GM12878 (cell line): Measurements from ENCODE around the gene UQCC2. TPM values are rescaled to one million over a fixed set of nuclear protein-coding genes. Genes with fewer than 3 reads are reported as not detected.

ENCODE experiments used
- ATAC-seq: fragments of 200-7000 bp; cut with Tn5 transposase; 3 replicates; pipeline ENCODE4 v1.9.1; 2020; ENCODE audit warnings: mild to moderate bottlenecking, moderate library complexity
- BruUV-seq: library from RNA; stranded (reverse); fragments of 400-500 nt; replicated peaks from 2 replicates; lab custom pipeline; 2021; lab: Mats Ljungman, UMichigan
- CTCF ChIA-PET: fragments of 300-600 bp; sonication (Branson Sonifier 250); formaldehyde crosslinking; extraction: SDS; loops from one replicate; lab custom pipeline; 2021; ENCODE audit warnings: inconsistent platforms; lab: Yijun Ruan, JAX
- POLR2A ChIA-PET: fragments of 350-600 bp; formaldehyde crosslinking; extraction: SDS; loops from one replicate; lab custom pipeline; 2021; ENCODE audit warnings: inconsistent platforms; lab: Charles Lee
- RAD21 ChIA-PET: fragments of 300-600 bp; sonication (Branson Sonifier 250); formaldehyde crosslinking; loops from one replicate; lab custom pipeline; 2023; ENCODE audit warnings: antibody characterized with exemption; ENCODE audit not compliant: unreplicated experiment; lab: Charles Lee
- SMC1A ChIA-PET: fragments of 300-600 bp; sonication (Branson Sonifier 250); formaldehyde crosslinking; loops from one replicate; lab custom pipeline; 2023; ENCODE audit not compliant: unreplicated experiment, uncharacterized antibody; lab: Charles Lee
- DNase-seq: peaks from one replicate; pipeline ENCODE4 v3.0.0-alpha.2; 2011; ENCODE audit warnings: low read depth, low spot score
- FAIRE-seq: peaks from 3 replicates; lab custom pipeline; 2011; peaks lifted over from hg19 to GRCh38; lab: Jason Lieb, UNC
- H2AFZ ChIP-seq: 2 replicates; pipeline ENCODE4 v1.6.0; 2011; ENCODE audit warnings: low read depth, low read length, control low read depth; ENCODE audit not compliant: control insufficient read depth
- H3K27ac ChIP-seq: 2 replicates; pipeline ENCODE4 v1.5.1; 2011; ENCODE audit warnings: control low read depth; ENCODE audit not compliant: control insufficient read depth, insufficient read depth
- H3K27me3 ChIP-seq, 2 experiments: replicated peaks in 1 of 2; 2 replicates each; pipeline versions ENCODE4 v1.6.0 to v1.6.1; 2011; ENCODE audit warnings: low read length in 1 of 2; ENCODE audit not compliant: control insufficient read depth in 2 of 2, insufficient read depth in 2 of 2
- H3K36me3 ChIP-seq, 2 experiments: 2 replicates each; pipeline ENCODE4 v1.5.1; 2011; ENCODE audit warnings: low read length in 1 of 2; ENCODE audit not compliant: control insufficient read depth in 2 of 2, insufficient read depth in 2 of 2
- H3K4me1 ChIP-seq: 2 replicates; pipeline ENCODE4 v1.6.1; 2011; ENCODE audit warnings: mild to moderate bottlenecking, low read length, moderate library complexity, mixed read lengths; ENCODE audit not compliant: control insufficient read depth, insufficient read depth
- H3K4me2 ChIP-seq: 2 replicates; pipeline ENCODE4 v1.6.0; 2011; ENCODE audit warnings: control low read depth; ENCODE audit not compliant: control insufficient read depth, insufficient read depth
- H3K4me3 ChIP-seq: fragments of 200-600 bp; sonication (generic); 2 replicates; pipeline ENCODE4 v1.5.1; 2016
- H3K79me2 ChIP-seq: 2 replicates; pipeline ENCODE4 v1.6.0; 2011; ENCODE audit warnings: low read length; ENCODE audit not compliant: control insufficient read depth, insufficient read depth
- H3K9ac ChIP-seq: 2 replicates; pipeline ENCODE4 v1.8.0; 2011; ENCODE audit warnings: low read length, control low read depth, mixed read lengths; ENCODE audit not compliant: control insufficient read depth, insufficient read depth
- H3K9me3 ChIP-seq: replicated peaks from 3 replicates; pipeline ENCODE4 v1.5.1; 2011; ENCODE audit warnings: mild to moderate bottlenecking, low read length; ENCODE audit not compliant: control insufficient read depth, insufficient read depth
- H4K20me1 ChIP-seq: 2 replicates; pipeline ENCODE4 v1.6.0; 2011; ENCODE audit not compliant: control insufficient read depth, insufficient read depth
- EP300 ChIP-seq, 2 experiments: fragments of 150-350 bp in 1 of 2; IDR thresholded peaks; 2 replicates each; pipeline ENCODE4 v1.6.1; 2011 to 2012; ENCODE audit warnings: low read depth in 2 of 2, low read length in 2 of 2, borderline replicate concordance in 1 of 2, improper control_type of control experiment in 1 of 2, inconsistent platforms in 1 of 2; ENCODE audit not compliant: control insufficient read depth in 1 of 2
- IKZF1 ChIP-seq: fragments of 450-650 bp; conservative IDR thresholded peaks from 2 replicates; pipeline ENCODE4 v1.6.1; 2017; ENCODE audit warnings: antibody characterized with exemption, mild to moderate bottlenecking
- NFYA ChIP-seq: IDR thresholded peaks from 2 replicates; pipeline ENCODE4 v1.6.1; 2011; ENCODE audit warnings: low read depth, mild to moderate bottlenecking, low read length, improper control_type of control experiment, borderline replicate concordance
- NR2C1 ChIP-seq: fragments of 450-650 bp; IDR thresholded peaks from 2 replicates; pipeline ENCODE4 v1.6.1; 2017; ENCODE audit warnings: antibody characterized with exemption, mild to moderate bottlenecking, moderate library complexity
- NR2F1 ChIP-seq: fragments of 450-650 bp; conservative IDR thresholded peaks from 2 replicates; pipeline ENCODE4 v1.6.1; 2017; ENCODE audit warnings: mild to moderate bottlenecking
- POU2F2 ChIP-seq: IDR thresholded peaks from 3 replicates; pipeline ENCODE4 v1.6.1; 2011; ENCODE audit warnings: low read depth, mild to moderate bottlenecking, low read length, borderline replicate concordance
- RBBP5 ChIP-seq: fragments of 200-600 bp; sonication (generic); conservative IDR thresholded peaks from 2 replicates; pipeline ENCODE4 v1.6.1; 2016
- RCOR1 ChIP-seq: conservative IDR thresholded peaks from 2 replicates; pipeline ENCODE4 v1.6.1; 2012; ENCODE audit warnings: low read depth, low read length, improper control_type of control experiment
- SMAD1 ChIP-seq: fragments of 450-650 bp; IDR thresholded peaks from 2 replicates; pipeline ENCODE4 v1.6.1; 2018; ENCODE audit warnings: mild to moderate bottlenecking, low read depth; ENCODE audit not compliant: partially characterized antibody
- SPI1 ChIP-seq: IDR thresholded peaks from 2 replicates; pipeline ENCODE4 v1.6.1; 2011; ENCODE audit warnings: low read depth, mild to moderate bottlenecking, low read length, moderate library complexity, borderline replicate concordance; ENCODE audit not compliant: insufficient read depth
- TCF12 ChIP-seq: IDR thresholded peaks from 2 replicates; pipeline ENCODE4 v1.6.1; 2011; ENCODE audit warnings: low read depth, mild to moderate bottlenecking, low read length
- WRNIP1 ChIP-seq: IDR thresholded peaks from 2 replicates; pipeline ENCODE4 v1.6.1; 2011; ENCODE audit warnings: low read depth, low read length, improper control_type of control experiment, borderline replicate concordance
- YBX1 ChIP-seq: fragments of 450-650 bp; IDR thresholded peaks from 2 replicates; pipeline ENCODE4 v1.6.1; 2016; ENCODE audit warnings: antibody characterized with exemption
- ZNF24 ChIP-seq: fragments of 450-650 bp; IDR thresholded peaks from 2 replicates; pipeline ENCODE4 v1.6.1; 2017; ENCODE audit warnings: antibody characterized with exemption, mild to moderate bottlenecking
- WGBS: methylation state at CpG from one replicate; pipeline ENCODE4 v1.1.6; 2016; ENCODE audit warnings: low lambda C conversion rate; ENCODE audit not compliant: insufficient replicate concordance, insufficient coverage; ENCODE audit errors: missing lambda C conversion rate; 5-methylcytosine and 5-hydroxymethylcytosine counted together
- in situ Hi-C: fragments of 300-500 bp; cut with MboI; formaldehyde crosslinking; loops from 9 replicates; pipeline ENCODE4 v1.14.3; 2018; ENCODE audit warnings: mixed read lengths
- intact Hi-C: fragments of 100-400 bp; cut with micrococcal nuclease; formaldehyde crosslinking; loops from one replicate; pipeline ENCODE4 v1.14.2; 2022; ENCODE audit not compliant: unreplicated experiment
- polyA plus RNA-seq, 11 experiments: library from polyadenylated mRNA; depleted of rRNA in 4 of 11; unstranded in 6 of 11; stranded (reverse) in 5 of 11; fragments of >200 nt; fragmentation: Nextera tagmentation in 4 of 11; fragmentation: Illumina TruSeq in 1 of 11; extraction: Ambion mirVana in 4 of 11; extraction: Trizol in 1 of 11; gene quantifications; 1 replicate in 1 of 11; 2 replicates in 10 of 11; pipeline versions ENCODE4 v1.2.1 to v1.2.3, GENCODE V29; 2011 to 2016; ENCODE audit warnings: inconsistent platforms in 2 of 11, missing spikeins in 2 of 11, low read depth in 1 of 11
- total RNA-seq, 4 experiments: library from RNA; depleted of rRNA in 3 of 4; stranded (reverse); fragments of >200 nt in 3 of 4; fragmentation: Illumina TruSeq in 1 of 4; extraction: Trizol in 1 of 4; gene quantifications; 2 replicates each; pipeline versions ENCODE4 v1.2.1 to v1.2.3, GENCODE V29; 2013 to 2021
- TF ChIP-seq, protein P1 (sequence below): fragments of 450-650 bp; IDR thresholded peaks from 2 replicates; pipeline ENCODE4 v1.6.1; 2017; ENCODE audit warnings: low read depth, mild to moderate bottlenecking, moderate library complexity
- TF ChIP-seq, protein P2 (sequence below): fragments of 450-650 bp; IDR thresholded peaks from 2 replicates; pipeline ENCODE4 v1.6.1; 2017; ENCODE audit warnings: mild to moderate bottlenecking, low read depth, inconsistent platforms; ENCODE audit not compliant: poor library complexity, severe bottlenecking

The UQCC2 gene
- total and polyA plus RNA-seq, 10 of the 15 experiments (the other 5 are each of a cell fraction or from before 2014, with no cell fraction given) = 40.6 to 478 (median 71.2) TPM

DNA sequence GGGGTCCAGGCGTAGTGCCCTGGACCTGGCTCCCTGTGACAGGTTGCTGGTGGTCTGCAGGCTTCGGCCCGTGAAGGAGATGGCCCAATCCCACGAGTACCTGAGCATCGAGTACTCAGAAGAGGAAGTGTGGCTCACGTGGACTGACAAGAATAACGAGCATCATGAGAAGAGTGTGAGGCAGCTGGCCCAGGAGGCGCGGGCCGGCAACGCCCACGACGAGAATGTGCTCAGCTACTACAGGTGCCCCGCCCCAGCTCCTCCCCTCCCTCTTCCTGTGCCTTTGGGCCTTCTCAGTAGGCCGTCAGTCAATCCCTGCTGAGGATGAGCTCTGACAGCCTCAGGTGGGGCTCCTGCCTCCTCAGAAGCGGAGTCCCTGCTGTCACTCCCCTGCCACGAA is 42.6 kb downstream of the UQCC2 start:
- Histone ChIP-seq H3K4me2 (no peak overlapping the region), H3K9ac (no peak overlapping the region), H3K27ac (no peak overlapping the region), H3K79me2 (no peaks in the 10 kb centered on the region), H3K4me1 (no peaks in the 10 kb centered on the region), H3K36me3 (peaks cover 20 to 38% of the 10 kb centered on the region in 2 experiments), H2AFZ (no peak overlapping the region), H3K9me3 (no peaks in the 10 kb centered on the region), H3K27me3 (no peaks in the 10 kb centered on the region), H4K20me1 (no peaks in the 10 kb centered on the region), H3K4me3 (no peak overlapping the region)
- ChIA-PET POLR2A (no interaction called here), SMC1A (no interaction called here), CTCF (no interaction called here), RAD21 (no interaction called here)
- TF ChIP-seq ZNF24 = no peak
- TF ChIP-seq SPI1 = peak; percentile 19; the same call in 1 of the 2 replicates
- TF ChIP-seq NFYA = no peak
- no peak for TF ChIP-seq RBBP5
- no peak for TF ChIP-seq TCF12
- no peak for DNase-seq
- no peak for FAIRE-seq
- in situ Hi-C loops = no loop called here
- intact Hi-C loops = no loop called here
- no TSS peak for BruUV-seq
- no peak for ATAC-seq
- WGBS = 31% methylated on average over 14 of the region's 17 CpGs

DNA sequence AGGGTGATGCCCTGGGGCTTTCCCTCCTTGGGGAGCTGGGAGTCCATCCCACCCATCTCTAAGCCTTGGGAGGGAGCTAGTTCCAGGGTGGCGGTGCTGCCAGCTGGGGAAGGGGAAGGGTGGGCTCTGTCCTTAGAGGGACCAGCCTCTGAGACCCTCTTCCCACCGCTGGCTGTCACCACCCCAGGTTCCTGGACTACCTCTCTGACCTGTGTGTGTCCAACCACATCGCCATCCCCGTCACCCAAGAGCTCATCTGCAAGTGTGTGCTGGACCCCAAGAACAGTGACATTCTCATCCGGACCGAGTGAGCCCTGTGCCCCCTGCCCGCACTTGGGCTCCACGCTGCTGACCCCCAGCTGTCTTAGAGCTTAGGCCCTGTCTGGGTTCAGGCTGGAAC is 43.2 kb downstream of the UQCC2 start:
- no peak for ATAC-seq
- Histone ChIP-seq H4K20me1 (no peaks in the 10 kb centered on the region), H3K27me3 (no peaks in the 10 kb centered on the region), H2AFZ (no peak overlapping the region), H3K4me2 (no peak overlapping the region), H3K79me2 (no peaks in the 10 kb centered on the region), H3K9me3 (no peaks in the 10 kb centered on the region), H3K27ac (no peak overlapping the region), H3K4me3 (no peak overlapping the region), H3K4me1 (no peaks in the 10 kb centered on the region), H3K36me3 (peaks cover 20 to 34% of the 10 kb centered on the region in 2 experiments), H3K9ac (no peak overlapping the region)
- ChIA-PET CTCF (no interaction called here), RAD21 (no interaction called here), SMC1A (no interaction called here), POLR2A (no interaction called here)
- DNase-seq = no peak
- no TSS peak for BruUV-seq
- no peak for FAIRE-seq
- in situ Hi-C loops = no loop called here
- intact Hi-C loops = no loop called here
- over 99% methylated on average over 8 of the region's 8 CpGs for WGBS
- no peak for TF ChIP-seq EP300 (IDR thresholded peaks at IDR 0.05; ENCODE audit: borderline replicate concordance in 1 of 2, control insufficient read depth in 1 of 2, low read depth in 2 of 2, low read length in 2 of 2)
- no peak for TF ChIP-seq RCOR1
- TF ChIP-seq NFYA = no peak
- no peak for TF ChIP-seq WRNIP1
- TF ChIP-seq NR2C1 = no peak
- no peak for TF ChIP-seq NR2F1
- TF ChIP-seq, protein P1, sequence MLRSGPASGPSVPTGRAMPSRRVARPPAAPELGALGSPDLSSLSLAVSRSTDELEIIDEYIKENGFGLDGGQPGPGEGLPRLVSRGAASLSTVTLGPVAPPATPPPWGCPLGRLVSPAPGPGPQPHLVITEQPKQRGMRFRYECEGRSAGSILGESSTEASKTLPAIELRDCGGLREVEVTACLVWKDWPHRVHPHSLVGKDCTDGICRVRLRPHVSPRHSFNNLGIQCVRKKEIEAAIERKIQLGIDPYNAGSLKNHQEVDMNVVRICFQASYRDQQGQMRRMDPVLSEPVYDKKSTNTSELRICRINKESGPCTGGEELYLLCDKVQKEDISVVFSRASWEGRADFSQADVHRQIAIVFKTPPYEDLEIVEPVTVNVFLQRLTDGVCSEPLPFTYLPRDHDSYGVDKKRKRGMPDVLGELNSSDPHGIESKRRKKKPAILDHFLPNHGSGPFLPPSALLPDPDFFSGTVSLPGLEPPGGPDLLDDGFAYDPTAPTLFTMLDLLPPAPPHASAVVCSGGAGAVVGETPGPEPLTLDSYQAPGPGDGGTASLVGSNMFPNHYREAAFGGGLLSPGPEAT = no peak
- no peak for TF ChIP-seq IKZF1
- no peak for TF ChIP-seq SMAD1
- TF ChIP-seq, protein P2, sequence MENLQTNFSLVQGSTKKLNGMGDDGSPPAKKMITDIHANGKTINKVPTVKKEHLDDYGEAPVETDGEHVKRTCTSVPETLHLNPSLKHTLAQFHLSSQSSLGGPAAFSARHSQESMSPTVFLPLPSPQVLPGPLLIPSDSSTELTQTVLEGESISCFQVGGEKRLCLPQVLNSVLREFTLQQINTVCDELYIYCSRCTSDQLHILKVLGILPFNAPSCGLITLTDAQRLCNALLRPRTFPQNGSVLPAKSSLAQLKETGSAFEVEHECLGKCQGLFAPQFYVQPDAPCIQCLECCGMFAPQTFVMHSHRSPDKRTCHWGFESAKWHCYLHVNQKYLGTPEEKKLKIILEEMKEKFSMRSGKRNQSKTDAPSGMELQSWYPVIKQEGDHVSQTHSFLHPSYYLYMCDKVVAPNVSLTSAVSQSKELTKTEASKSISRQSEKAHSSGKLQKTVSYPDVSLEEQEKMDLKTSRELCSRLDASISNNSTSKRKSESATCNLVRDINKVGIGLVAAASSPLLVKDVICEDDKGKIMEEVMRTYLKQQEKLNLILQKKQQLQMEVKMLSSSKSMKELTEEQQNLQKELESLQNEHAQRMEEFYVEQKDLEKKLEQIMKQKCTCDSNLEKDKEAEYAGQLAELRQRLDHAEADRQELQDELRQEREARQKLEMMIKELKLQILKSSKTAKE = no peak
- no peak for TF ChIP-seq POU2F2
- TF ChIP-seq YBX1 = no peak
